GM19468 (cell line): Measurements from ENCODE around the gene FBXO2.
"Not testable (repeated sequence)": the region's sequence is repeated elsewhere in the genome, so short reads cannot be mapped to it uniquely, and the experiment has no call there.

Source experiments
- ATAC-seq: cut with Tn5 transposase; IDR thresholded peaks from one replicate; pipeline ENCODE4 v1.9.1; 2021; ENCODE audit warnings: mild to moderate bottlenecking, moderate library complexity, moderate number of reproducible peaks; ENCODE audit not compliant: unreplicated experiment; ENCODE audit errors: extremely low read depth

FBXO2 gene

GRCh38 chr1:11639372-11639771, 14.9 kb downstream of the FBXO2 start:
- ATAC-seq: no peak

- no peak for ATAC-seq
Measured at GRCh38 chr1:11638121-11638520, 16.1 kb downstream of the FBXO2 start.

- ATAC-seq: no peak
Measured at GRCh38 chr1:11634365-11635192, 19.6 kb downstream of the FBXO2 start.

- no peak for ATAC-seq
Measured at GRCh38 chr1:11629184-11630016, 24.8 kb downstream of the FBXO2 start.

DNA sequence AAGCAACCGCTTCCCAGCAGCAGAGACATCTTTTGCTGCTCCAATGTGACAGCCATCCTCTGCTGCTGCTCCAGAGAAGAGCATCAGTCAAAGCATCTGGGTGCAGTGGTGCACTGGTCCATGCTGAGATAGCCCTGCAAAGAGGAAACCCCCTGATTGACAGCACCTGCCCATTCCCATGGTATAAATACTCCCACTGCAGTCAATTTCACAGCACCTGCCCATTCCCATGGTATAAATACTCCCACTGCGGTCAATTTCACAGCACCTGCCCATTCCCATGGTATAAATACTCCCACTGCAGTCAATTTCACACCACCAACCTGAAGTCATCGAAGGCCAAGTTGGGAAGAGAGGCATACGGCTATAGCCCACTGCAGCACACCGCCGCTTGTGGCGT, 25.5 kb downstream of the FBXO2 start:
- ATAC-seq: no peak

DNA sequence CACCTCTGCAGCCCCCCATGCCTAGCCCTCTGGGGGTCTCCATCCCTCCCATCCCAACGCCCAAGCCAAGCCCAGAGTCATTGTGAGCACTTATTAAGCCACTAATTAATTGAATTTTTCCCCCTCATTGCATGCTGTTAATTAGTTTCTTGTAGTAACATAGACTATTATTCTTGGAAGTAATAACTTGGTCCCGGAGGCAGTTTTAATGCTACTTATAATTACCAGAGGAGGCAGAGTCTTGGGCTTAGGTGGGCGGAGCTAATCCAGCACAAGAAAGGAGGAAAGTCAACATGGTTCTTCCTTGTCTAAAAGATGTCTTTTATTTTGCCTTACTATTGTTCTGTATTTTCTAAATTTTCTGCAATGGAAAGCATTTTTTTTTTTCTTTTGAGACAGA, 27.7 kb downstream of the FBXO2 start:
- ATAC-seq: no peak

DNA sequence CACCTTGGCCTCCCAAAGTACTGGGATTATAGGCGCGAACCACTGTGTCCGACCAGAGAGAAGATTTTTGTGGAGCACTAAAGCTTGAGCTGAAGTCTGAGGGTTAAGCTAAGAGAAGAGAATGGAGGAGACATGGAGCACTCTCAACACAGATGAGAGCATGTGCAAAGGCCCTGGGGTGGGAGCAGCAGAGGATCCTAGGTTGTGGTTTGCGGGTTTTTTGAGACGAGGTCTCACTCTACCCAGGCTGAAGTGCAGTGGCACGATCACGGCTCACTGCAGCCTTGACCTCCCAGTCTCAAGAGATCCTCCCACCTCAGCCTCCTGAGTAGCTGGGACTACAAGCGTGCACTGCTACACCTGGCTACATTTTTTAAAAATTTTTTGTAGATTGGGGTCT, 30.5 kb downstream of the FBXO2 start:
- ATAC-seq: no peak

- no peak for ATAC-seq
Measured at GRCh38 chr1:11622398-11622797, 31.8 kb downstream of the FBXO2 start.

- ATAC-seq: no peak
Measured at GRCh38 chr1:11620924-11621323, 33.3 kb downstream of the FBXO2 start.

- ATAC-seq: no peak
Measured at GRCh38 chr1:11620405-11620804, 33.8 kb downstream of the FBXO2 start.

DNA sequence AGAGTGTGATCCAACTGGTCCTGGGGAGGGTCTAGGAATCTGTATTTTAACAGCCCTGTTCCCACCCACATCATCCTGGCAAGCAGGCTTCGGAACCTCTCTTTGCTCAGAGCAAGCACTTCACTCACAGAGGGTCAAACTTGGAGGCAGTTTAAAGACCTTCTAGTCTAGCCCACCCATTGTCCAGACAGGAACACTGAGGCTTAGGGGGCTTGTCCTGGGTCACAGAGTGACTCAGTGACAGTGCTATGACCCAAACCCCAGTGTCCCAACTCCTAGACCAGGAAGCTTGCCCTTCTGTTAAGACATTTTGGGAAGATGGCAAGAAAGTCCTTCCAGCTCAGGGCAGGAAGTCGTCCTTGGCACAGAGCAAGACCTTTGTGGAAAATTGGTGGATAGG, 36.5 kb downstream of the FBXO2 start:
- ATAC-seq: no peak

- no peak for ATAC-seq
Measured at GRCh38 chr1:11617314-11617713, 36.9 kb downstream of the FBXO2 start.

DNA sequence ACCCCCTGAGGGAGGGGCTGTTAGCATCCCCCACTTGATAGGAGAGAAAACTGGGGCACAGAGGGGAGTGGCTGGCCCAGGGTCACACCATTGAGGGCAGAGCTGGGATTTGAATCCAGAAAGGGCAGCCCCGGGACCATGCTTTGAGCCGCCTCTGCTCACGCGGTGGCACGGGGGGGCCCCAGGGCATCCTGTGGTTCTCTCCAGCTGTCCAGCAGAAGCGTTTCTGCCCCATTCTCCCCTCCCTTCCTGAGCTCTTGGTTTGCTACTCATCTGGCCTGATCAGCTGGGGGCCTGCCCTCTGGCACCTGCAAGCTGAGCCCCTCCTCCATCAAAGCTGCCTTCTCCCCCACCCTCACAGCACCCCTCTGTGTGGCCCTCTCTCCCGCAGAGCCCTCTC, 37.5 kb downstream of the FBXO2 start:
- ATAC-seq: no peak

DNA sequence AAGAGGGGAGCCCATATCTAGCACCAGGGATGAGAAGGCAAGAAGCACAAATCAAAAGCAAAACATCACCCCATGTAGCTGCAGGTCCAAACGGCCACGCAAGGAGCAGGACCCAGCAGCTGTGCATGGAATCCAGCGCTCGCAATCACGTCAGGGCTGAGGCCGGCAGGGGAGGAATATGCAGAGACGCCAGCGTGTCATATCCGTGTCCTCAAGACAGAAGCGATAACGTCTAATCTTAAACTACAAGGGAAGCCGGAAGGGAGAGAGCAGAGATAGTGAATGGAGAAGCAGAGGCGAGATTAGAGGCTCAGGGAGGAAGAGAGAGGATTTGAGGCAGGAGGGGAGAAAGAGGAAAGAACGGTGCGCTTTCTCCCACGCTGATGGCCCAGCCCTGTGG, 39.1 kb downstream of the FBXO2 start:
- ATAC-seq: no peak

- ATAC-seq: no peak
Measured at GRCh38 chr1:11613347-11613746, 40.9 kb downstream of the FBXO2 start.

GRCh38 chr1:11611638-11612327, 42.4 kb downstream of the FBXO2 start:
- no peak for ATAC-seq

DNA sequence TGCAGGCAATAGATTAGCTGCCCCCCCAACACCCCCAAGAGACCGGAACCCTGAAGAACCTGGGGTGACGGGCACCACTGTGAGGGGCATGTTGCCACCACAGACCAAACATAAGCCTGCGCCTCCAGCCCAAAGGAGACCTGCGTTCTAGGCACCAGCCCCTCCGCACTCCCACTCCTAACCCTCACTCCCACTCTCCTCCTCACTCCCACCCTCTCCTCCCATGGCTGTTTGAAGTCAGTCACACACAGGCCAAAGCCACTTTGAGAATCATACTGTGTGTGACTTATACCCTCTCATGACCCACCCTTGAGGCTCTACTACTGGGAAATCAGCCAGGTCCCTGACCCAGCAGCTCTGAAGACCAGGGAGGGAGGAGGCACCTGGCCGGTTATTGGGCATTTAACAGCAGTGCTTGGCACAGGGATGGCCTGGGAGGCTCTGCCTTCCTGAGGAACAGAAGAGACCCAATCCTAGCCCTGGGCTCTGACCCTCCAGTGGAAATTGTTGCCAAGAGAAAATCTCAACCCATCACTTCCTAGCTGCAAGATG, 43.5 kb downstream of the FBXO2 start:
- ATAC-seq: no peak

- ATAC-seq: not testable (repeated sequence)
Measured at GRCh38 chr1:11609378-11609777, 44.9 kb downstream of the FBXO2 start.

DNA sequence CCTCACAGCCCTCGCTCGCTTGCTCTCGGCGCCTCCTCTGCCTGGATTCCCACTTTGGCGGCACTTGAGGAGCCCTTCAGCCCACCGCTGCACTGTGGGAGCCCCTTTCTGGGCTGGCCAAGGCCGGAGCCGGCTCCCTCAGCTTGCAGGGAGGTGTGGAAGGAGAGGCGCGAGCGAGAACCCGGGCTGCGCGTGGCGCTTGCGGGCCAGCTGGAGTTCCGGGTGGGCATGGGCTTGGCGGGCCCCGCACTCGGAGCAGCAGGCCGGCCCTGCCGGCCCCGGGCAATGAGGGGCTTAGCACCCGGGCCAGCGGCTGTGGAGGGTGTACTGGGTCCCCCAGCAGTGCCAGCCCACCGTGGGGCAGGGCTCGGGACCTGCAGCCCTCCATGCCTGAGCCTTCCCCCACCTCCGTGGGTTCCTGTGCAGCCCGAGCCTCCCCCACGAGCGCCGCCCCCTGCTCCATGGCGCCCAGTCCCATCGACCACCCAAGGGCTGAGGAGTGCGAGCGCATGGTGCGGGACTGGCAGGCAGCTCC, 45.6 kb downstream of the FBXO2 start:
- ATAC-seq: not testable (repeated sequence)

DNA sequence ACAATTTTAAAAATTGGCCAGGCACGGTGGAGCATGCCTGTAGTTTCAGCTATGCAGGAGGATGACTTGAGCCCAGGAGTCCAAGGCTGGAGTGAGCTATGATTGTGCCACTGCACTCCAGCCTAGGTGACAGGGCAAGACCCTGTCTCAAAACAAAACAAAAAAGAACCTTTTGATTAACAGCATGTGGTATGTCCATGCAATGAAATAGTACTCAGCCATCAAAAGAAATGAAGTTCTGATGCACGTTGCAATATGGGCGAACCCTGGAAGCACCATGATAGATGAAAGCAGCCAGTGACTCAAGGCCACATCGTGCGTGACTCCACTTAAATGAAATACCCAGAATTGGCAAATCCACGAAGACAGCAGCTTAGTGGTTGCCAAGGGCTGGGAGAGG, 47.5 kb downstream of the FBXO2 start:
- ATAC-seq: no peak
